HEK293 (cell line): Measurements from ENCODE around the gene CARD14.

Experiments
- CTCF ChIP-seq: fragments of 450-650 bp; formaldehyde crosslinking; IDR thresholded peaks from 2 replicates; pipeline ENCODE4 v1.5.1; 2016; ENCODE audit warnings: missing biosample characterization, missing genetic modification characterization
- PATZ1 ChIP-seq: fragments of 450-650 bp; formaldehyde crosslinking; IDR thresholded peaks from 2 replicates; pipeline ENCODE4 v1.5.1; 2016; ENCODE audit warnings: missing biosample characterization, missing genetic modification characterization
- ZBTB8A ChIP-seq: fragments of 450-650 bp; formaldehyde crosslinking; IDR thresholded peaks from 2 replicates; pipeline ENCODE4 v1.5.1; 2016; ENCODE audit warnings: missing biosample characterization, missing genetic modification characterization
- ZNF473 ChIP-seq: fragments of 450-650 bp; formaldehyde crosslinking; IDR thresholded peaks from 2 replicates; pipeline ENCODE4 v1.5.1; 2017; ENCODE audit warnings: missing biosample characterization, missing genetic modification characterization
- TF ChIP-seq, protein P1 (sequence below): fragments of 450-650 bp; formaldehyde crosslinking; IDR thresholded peaks from 2 replicates; pipeline ENCODE4 v1.5.1; 2016; ENCODE audit warnings: missing biosample characterization, missing genetic modification characterization

DNA sequence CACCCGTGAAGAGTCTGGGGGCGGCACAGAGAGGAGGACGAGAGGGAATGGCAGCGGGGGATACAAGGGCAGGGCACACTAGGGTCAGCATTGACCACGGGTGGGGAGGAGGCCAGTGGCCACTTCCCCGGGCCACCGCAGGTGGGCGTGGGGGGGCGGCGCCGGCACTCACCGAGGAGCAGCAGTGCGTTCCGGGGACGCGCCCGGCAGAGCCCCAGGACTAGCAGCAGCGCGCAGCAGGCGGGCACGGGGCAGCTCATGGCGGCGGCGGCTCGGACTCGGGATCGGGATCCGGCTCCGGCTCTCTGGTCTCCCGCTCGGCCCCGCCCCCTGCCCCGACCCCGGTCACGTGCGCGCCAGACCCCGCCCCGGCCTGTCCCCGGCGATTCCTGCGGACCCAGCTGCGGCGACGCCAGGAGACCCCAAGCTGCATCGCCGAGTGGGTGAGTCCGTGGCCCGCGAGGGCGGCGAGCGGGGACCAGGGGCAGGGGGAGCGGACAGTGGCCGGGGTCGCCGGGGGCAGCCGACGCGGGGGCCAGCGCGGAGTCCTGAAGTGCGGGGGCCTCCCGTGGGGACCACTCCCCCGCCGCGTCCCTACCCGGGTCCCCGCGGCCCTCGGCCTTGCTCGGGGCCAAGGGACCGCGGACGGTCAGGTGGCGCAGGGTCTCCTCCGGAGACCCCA lies 50.4 kb downstream of the CARD14 start, which contains the start of the genes SGSH and SLC26A11:
- TF ChIP-seq CTCF (tag by site-specific recombination): 0 out of 2 replicates have a peak, but pooled peaks have one; percentile 52
- TF ChIP-seq ZBTB8A (tag by site-specific recombination): peak; percentile 17; the same call in 1 of the 2 replicates
- peak; percentile 43 for TF ChIP-seq PATZ1 (tag by site-specific recombination)
- no peak for TF ChIP-seq ZNF473 (tag by site-specific recombination)
- TF ChIP-seq, protein P1, sequence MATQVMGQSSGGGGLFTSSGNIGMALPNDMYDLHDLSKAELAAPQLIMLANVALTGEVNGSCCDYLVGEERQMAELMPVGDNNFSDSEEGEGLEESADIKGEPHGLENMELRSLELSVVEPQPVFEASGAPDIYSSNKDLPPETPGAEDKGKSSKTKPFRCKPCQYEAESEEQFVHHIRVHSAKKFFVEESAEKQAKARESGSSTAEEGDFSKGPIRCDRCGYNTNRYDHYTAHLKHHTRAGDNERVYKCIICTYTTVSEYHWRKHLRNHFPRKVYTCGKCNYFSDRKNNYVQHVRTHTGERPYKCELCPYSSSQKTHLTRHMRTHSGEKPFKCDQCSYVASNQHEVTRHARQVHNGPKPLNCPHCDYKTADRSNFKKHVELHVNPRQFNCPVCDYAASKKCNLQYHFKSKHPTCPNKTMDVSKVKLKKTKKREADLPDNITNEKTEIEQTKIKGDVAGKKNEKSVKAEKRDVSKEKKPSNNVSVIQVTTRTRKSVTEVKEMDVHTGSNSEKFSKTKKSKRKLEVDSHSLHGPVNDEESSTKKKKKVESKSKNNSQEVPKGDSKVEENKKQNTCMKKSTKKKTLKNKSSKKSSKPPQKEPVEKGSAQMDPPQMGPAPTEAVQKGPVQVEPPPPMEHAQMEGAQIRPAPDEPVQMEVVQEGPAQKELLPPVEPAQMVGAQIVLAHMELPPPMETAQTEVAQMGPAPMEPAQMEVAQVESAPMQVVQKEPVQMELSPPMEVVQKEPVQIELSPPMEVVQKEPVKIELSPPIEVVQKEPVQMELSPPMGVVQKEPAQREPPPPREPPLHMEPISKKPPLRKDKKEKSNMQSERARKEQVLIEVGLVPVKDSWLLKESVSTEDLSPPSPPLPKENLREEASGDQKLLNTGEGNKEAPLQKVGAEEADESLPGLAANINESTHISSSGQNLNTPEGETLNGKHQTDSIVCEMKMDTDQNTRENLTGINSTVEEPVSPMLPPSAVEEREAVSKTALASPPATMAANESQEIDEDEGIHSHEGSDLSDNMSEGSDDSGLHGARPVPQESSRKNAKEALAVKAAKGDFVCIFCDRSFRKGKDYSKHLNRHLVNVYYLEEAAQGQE (tag by site-specific recombination): no peak
